Suprapubic skin (tissue), 4 donors: ENCODE results near the gene FXYD5. TPM values are rescaled to one million over a fixed set of nuclear protein-coding genes. Genes with fewer than 3 reads are reported as not detected.

Experiments
- DNase-seq, 2 donors: peaks; one replicate each; pipeline ENCODE4 v3.0.0-alpha.2; 2019; ENCODE audit warnings: low spot score in 2 of 2
- H3K27ac ChIP-seq: fragments of 200-600 bp; sonication (generic); one replicate; pipeline ENCODE4 v1.5.1; 2019
- H3K27me3 ChIP-seq: fragments of 200-600 bp; sonication (generic); one replicate; pipeline ENCODE4 v1.5.1; 2019
- H3K36me3 ChIP-seq: fragments of 200-600 bp; sonication (generic); one replicate; pipeline ENCODE4 v1.5.1; 2019
- H3K4me1 ChIP-seq: fragments of 200-600 bp; sonication (generic); one replicate; pipeline ENCODE4 v1.5.1; 2019
- H3K4me3 ChIP-seq: fragments of 200-600 bp; sonication (generic); one replicate; pipeline ENCODE4 v1.5.1; 2019; ENCODE audit warnings: mild to moderate bottlenecking
- H3K9me3 ChIP-seq: fragments of 200-600 bp; sonication (generic); one replicate; pipeline ENCODE4 v1.5.1; 2019
- EP300 ChIP-seq: sonication (generic); formaldehyde crosslinking; IDR thresholded peaks from one replicate; pipeline ENCODE4 v1.6.1; 2017; ENCODE audit warnings: antibody characterized with exemption
- POLR2A ChIP-seq, 2 donors: fragments of 450-650 bp; IDR thresholded peaks; one replicate each; pipeline ENCODE4 v1.6.1; 2017; ENCODE audit warnings: antibody characterized with exemption in 2 of 2, mild to moderate bottlenecking in 2 of 2, moderate library complexity in 2 of 2
- POLR2AphosphoS5 ChIP-seq, 3 donors: sonication (generic); formaldehyde crosslinking; IDR thresholded peaks; one replicate each; pipeline ENCODE4 v1.6.1; 2017; ENCODE audit warnings: antibody characterized with exemption in 3 of 3
- WGBS: methylation state at CpG from one replicate; pipeline ENCODE4 v1.1.5; 2018; 5-methylcytosine and 5-hydroxymethylcytosine counted together
- total RNA-seq, 4 donors: library from RNA; depleted of rRNA; stranded (reverse); fragments of >200 nt; gene quantifications; one replicate each; pipeline ENCODE4 v1.1.0, GENCODE V29; 2016
- TF ChIP-seq, protein P1 (sequence below), 2 donors: fragments of 200-600 bp in 1 of 2; fragments of 450-650 bp in 1 of 2; sonication (generic) in 1 of 2; IDR thresholded peaks; one replicate each; pipeline ENCODE4 v1.5.1; 2016 to 2019; ENCODE audit warnings: antibody characterized with exemption in 2 of 2, mild to moderate bottlenecking in 1 of 2, moderate library complexity in 1 of 2

The FXYD5 gene
- total RNA-seq, 4 donors from 2014 or later = 29.8 to 64.8 (median 37.7) TPM

DNA sequence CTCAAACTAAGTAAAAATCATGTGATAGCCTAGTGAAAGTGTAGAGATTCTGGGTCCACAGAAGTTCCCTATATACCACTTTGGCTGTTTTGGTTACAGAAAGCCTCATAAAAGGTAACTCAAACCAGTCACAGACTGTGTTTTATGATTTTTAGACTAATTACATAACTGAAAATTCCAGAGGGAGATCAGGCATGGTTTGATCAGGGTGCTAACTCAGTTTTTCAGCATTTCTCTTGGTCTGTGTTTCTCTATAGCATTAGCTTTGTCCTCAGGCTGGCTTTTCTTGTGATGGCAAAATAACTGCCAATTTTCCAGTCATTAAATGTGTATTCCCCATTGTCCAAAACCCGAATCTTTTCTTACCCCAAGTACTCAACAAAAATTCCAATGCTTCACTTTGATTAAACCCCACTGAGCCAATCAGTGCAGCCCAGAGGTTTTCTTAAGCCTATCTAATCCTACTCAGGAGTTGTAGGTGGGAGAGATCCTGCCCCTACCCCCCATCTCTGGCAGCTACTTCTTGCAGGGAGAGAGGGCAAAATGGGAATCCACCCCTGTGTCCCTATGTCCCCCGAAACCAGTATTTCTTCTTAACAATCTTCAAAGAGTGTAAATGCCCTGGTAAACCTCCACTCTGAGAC is 47.5 kb upstream of the FXYD5 start:
- 63% methylated on average over 1 of the region's 2 CpGs for WGBS
- Histone ChIP-seq H3K9me3 (no peaks in the 10 kb centered on the region), H3K27me3 (no peaks in the 10 kb centered on the region), H3K4me3 (no peak overlapping the region), H3K4me1 (peaks cover 40% of the 10 kb centered on the region), H3K27ac (peak overlapping the region; percentile 79), H3K36me3 (no peaks in the 10 kb centered on the region)
- no peak for DNase-seq
- TF ChIP-seq POLR2AphosphoS5 (IDR thresholded peaks at IDR 0.05) (no peak), POLR2A (IDR thresholded peaks at IDR 0.05) (no peak), EP300 (no peak)
- TF ChIP-seq, protein P1, sequence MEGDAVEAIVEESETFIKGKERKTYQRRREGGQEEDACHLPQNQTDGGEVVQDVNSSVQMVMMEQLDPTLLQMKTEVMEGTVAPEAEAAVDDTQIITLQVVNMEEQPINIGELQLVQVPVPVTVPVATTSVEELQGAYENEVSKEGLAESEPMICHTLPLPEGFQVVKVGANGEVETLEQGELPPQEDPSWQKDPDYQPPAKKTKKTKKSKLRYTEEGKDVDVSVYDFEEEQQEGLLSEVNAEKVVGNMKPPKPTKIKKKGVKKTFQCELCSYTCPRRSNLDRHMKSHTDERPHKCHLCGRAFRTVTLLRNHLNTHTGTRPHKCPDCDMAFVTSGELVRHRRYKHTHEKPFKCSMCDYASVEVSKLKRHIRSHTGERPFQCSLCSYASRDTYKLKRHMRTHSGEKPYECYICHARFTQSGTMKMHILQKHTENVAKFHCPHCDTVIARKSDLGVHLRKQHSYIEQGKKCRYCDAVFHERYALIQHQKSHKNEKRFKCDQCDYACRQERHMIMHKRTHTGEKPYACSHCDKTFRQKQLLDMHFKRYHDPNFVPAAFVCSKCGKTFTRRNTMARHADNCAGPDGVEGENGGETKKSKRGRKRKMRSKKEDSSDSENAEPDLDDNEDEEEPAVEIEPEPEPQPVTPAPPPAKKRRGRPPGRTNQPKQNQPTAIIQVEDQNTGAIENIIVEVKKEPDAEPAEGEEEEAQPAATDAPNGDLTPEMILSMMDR (IDR thresholded peaks at IDR 0.05) = no peak

DNA sequence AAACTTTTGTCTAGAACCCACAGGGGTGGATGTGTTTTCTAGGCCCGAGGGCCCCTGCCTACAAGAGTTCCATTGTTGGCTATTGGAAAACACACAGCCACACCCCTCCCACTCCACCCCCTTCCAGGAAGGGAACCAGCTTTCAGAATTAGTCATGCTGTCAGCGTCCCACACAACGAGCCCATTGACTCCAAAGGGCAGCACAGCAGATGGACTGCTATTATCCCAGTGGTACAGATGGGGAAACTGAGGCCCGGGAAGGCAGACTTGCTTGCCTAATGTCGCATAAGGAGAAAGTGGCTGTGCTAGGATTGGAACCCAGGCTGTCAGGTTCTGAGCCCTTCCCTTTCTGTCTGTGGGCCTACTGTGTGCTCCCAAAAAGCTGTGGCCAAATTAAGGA is 47.0 kb upstream of the FXYD5 start:
- H3K27me3 ChIP-seq = no peaks in the 10 kb centered on the region
- WGBS = 5% methylated on average over 3 of the region's 5 CpGs
- H3K4me1 ChIP-seq = peaks cover 40% of the 10 kb centered on the region
- DNase-seq = no peak
- peak overlapping the region; percentile 79 for H3K27ac ChIP-seq
- TF ChIP-seq POLR2A (IDR thresholded peaks at IDR 0.05) = no peak
- no peak for TF ChIP-seq EP300
- no peak for TF ChIP-seq POLR2AphosphoS5 (IDR thresholded peaks at IDR 0.05)
- TF ChIP-seq, protein P1 (IDR thresholded peaks at IDR 0.05) = no peak
- H3K36me3 ChIP-seq = no peaks in the 10 kb centered on the region
- H3K4me3 ChIP-seq = no peak overlapping the region
- H3K9me3 ChIP-seq = no peaks in the 10 kb centered on the region

GRCh38 chr19:35108730-35109129 is 45.8 kb upstream of the FXYD5 start:
- Histone ChIP-seq H3K9me3 (no peaks in the 10 kb centered on the region), H3K27me3 (no peaks in the 10 kb centered on the region), H3K4me3 (no peak overlapping the region), H3K4me1 (peaks cover 45% of the 10 kb centered on the region), H3K36me3 (no peaks in the 10 kb centered on the region), H3K27ac (peak overlapping the region; percentile 70)
- WGBS = 80% methylated on average over 11 of the region's 11 CpGs
- DNase-seq = no peak
- TF ChIP-seq EP300 = no peak
- TF ChIP-seq, protein P1 (IDR thresholded peaks at IDR 0.05) = no peak
- no peak for TF ChIP-seq POLR2A (IDR thresholded peaks at IDR 0.05)

DNA sequence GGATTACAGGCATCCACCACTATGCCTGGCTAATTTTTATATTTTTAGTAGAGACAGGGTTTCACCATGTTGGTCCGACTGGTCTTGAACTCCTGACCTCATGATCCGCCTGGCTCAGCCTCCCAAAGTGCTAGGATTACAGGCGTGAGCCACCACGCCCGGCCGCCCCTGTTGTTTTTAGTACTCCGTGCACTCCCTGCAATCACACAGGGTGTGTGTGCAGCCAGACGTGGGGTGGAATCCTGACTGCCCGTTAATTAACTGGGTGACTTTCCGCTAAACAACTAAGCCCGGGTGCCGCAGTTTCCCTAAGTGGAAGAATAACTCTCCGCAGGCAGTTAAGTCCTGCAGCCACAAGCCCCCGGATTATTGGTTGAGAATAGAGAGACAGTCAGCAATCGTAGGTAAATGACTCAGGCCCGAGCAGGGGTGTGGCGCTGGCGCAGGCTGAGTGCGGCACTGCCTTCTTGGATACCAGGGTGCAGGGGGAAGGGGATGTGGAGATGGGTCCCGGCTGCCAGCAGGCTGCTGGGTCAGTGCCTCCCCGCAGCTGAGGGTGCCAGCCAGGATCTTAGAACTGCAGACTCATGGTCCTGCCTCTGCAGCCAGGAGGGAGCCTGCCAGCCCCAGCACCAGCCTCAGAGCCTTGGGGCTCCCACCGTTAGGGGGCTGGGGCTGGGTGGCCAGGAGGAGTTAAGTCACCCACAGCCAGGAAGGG is 45.0 kb upstream of the FXYD5 start:
- peaks cover 54% of the 10 kb centered on the region for H3K4me1 ChIP-seq
- no peaks in the 10 kb centered on the region for H3K27me3 ChIP-seq
- no peak for TF ChIP-seq POLR2A (IDR thresholded peaks at IDR 0.05)
- no peak for TF ChIP-seq EP300
- TF ChIP-seq, protein P1 (IDR thresholded peaks at IDR 0.05) = no peak
- no peak for TF ChIP-seq POLR2AphosphoS5 (IDR thresholded peaks at IDR 0.05)
- H3K36me3 ChIP-seq = no peaks in the 10 kb centered on the region
- H3K27ac ChIP-seq = peak overlapping the region; percentile 70
- no peak for DNase-seq
- no peak overlapping the region for H3K4me3 ChIP-seq
- 38% methylated on average over 21 of the region's 22 CpGs for WGBS
- no peaks in the 10 kb centered on the region for H3K9me3 ChIP-seq

GRCh38 chr19:35110974-35111373 is 43.6 kb upstream of the FXYD5 start:
- DNase-seq = no peak
- Histone ChIP-seq H3K27ac (peak overlapping the region; percentile 61), H3K27me3 (no peaks in the 10 kb centered on the region), H3K9me3 (no peaks in the 10 kb centered on the region), H3K36me3 (no peaks in the 10 kb centered on the region), H3K4me3 (no peak overlapping the region), H3K4me1 (peaks cover 66% of the 10 kb centered on the region)
- TF ChIP-seq POLR2AphosphoS5 (IDR thresholded peaks at IDR 0.05) (no peak), POLR2A (IDR thresholded peaks at IDR 0.05) (no peak), EP300 (no peak)
- TF ChIP-seq, protein P1 (IDR thresholded peaks at IDR 0.05) = no peak
- WGBS = 37% methylated on average over 9 of the region's 9 CpGs
